Measurements from ENCODE around the gene DTX3. TPM values are rescaled to one million over a fixed set of nuclear protein-coding genes. Genes with fewer than 3 reads are reported as not detected.
"Not testable (repeated sequence)": the region's sequence is repeated elsewhere in the genome, so short reads cannot be mapped to it uniquely, and the experiment has no call there.

DTX3 gene
- total RNA-seq, 2 donors from 2014 or later: 14.5 to 33.5 TPM

DNA sequence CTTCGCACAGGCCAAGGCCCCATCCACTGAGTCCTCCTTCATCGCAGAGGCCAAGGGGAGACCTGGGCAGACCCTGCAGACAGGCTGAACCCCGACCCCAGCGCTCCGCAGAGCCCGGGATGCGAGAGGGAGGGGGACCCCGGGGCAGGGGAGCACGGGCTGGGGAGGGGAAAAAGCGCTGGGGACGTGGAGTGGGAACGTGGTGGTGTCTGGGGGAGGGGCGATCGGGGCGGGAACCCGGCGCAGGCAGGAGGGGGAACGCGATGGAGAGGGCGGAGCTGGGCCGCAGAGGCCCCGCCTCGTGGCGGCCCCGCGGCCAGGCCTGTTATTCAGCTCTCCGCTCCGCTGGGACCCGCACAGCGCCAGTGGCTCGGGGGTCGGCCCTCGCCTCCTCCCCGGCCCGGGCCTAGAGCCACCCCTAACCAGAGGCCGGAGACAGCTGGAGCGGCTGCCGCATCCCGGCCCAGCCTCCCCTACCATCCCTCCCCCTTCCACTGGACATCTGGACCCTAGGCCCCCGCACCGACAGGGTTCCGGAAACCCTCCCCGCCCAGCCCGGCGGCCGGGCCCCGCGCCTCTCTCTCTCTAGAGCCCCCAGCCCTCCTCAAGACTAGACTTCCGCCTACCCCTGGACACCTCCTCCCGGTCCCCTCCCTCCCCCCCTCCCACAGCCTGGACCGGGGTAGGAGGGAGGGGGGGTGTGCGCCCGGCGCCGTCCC, 6.6 kb downstream of the DTX3 start, which contains the start of gene ARHGEF25:
TSS of gene ARHGEF25 (plus strand) at position 328 of the 719 bp plus-strand sequence. CDS start 460 bp downstream, outside the sequence.
- Mint-ChIP-seq H3K36me3 (no peaks in the 10 kb centered on the region), H3K9me3 (no peaks in the 10 kb centered on the region), H3K27ac (no peak within 1 kb of the TSS)
- ATAC-seq (peak; percentile 81 to 86), DNase-seq (ENCODE audit: low spot score in 2 of 2) (peak in 1 of 2 donors; percentile 66)

DNA sequence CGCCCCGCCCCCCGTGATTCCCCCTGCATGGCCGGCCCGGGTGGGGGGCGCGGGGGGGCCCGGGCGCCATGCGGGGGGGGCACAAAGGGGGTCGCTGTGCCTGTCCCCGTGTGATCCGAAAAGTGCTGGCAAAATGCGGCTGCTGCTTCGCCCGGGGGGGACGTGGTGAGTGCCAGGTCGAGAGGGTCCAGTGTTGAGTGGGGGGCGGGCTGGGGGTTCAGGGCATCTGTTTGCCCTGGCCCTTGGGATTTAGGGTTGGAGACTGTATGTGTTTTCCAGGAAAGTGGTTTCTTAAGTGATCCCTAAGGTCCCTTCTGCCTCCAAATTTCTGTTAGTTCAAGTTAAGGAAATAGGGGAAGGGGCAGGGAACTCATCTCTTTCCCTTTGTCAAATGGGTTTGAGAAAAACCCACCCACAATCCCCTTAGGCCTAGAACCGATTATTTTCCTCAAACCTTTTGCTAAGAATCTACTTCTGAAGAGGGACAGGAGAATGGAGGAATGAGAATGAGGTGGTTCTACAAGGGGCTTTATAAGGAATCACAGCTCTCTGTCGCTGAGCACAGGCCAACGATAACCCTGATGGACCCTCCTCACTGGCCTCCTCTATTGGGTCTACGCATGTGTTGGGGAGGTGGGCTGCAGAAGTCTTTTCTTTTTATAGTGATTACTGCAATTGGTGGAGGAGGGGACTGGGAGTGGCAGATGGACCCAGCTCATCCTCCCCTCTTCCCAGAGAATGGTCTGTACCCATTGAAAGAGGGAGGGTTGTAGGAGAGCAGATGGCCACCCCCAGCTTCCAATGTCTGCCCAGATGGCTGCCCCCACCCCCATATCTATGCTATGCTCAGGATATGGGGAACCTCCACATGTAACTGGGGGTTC, 7.4 kb downstream of the DTX3 start:
- Mint-ChIP-seq H3K36me3 (no peaks in the 10 kb centered on the region), H3K27ac (no peak overlapping the region), H3K9me3 (no peaks in the 10 kb centered on the region)
- DNase-seq (ENCODE audit: low spot score in 2 of 2) (no peak), ATAC-seq (no peak)

DNA sequence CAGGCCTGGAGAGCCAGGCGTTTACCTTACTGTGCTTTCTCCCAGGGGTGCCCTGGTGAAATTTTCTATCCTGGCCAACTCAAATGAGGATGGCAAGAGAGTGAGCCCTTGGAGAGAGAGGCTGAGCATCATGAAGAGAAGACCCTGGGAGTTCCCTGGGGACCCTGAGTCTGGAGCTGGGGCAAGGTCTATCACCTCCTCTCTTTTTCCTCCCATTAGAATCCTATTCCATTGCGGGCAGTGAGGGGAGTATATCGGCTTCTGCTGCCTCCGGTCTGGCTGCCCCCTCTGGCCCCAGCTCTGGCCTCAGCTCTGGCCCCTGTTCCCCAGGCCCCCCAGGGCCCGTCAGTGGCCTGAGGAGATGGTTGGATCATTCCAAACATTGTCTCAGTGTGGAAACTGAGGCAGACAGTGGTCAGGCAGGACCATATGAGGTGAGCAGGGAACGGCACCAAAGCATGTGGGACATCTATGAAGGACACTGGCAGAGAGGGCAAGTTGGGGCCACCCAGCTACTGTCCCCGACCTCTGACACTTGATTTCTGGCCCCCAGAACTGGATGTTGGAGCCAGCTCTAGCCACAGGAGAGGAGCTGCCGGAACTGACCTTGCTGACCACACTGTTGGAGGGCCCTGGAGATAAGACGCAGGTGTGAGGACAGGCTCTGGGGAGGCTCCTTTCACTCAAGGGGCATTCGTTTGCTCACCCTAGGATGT, 8.2 kb downstream of the DTX3 start:
- no peaks in the 10 kb centered on the region for H3K36me3 Mint-ChIP-seq
- H3K27ac Mint-ChIP-seq: no peak overlapping the region
- H3K9me3 Mint-ChIP-seq: no peaks in the 10 kb centered on the region
- peak in 1 of 2 donors; percentile 20 for DNase-seq (ENCODE audit: low spot score in 2 of 2)
- ATAC-seq: no peak

DNA sequence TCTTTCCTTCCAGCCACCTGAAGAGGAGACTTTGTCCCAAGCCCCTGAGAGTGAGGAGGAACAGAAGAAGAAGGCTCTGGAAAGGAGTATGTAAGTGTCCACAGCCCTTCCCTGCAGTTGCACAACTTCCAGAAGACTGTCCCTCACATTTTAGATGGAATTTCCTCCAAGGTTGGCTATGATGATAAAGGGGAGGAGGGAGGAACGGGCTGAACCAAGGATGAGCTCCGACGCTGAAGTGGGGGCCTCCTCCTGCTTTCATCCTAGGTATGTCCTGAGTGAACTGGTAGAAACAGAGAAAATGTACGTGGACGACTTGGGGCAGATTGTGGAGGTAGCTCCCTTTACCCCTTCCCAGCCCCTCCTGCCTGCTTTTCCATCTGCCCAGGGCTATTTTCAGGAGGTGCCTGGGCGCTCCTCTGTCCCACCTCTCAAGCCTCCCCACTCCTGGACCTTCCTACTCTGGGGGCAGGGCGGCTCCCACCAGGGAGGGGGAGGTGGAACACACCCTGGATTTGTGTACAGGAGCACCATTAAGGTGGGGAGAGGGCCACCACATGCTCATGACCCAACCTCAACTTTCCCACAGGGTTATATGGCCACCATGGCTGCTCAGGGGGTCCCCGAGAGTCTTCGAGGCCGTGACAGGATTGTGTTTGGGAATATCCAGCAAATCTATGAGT, 8.9 kb downstream of the DTX3 start:
- no peaks in the 10 kb centered on the region for H3K36me3 Mint-ChIP-seq
- no peak overlapping the region for H3K27ac Mint-ChIP-seq
- no peak for ATAC-seq
- H3K9me3 Mint-ChIP-seq: no peaks in the 10 kb centered on the region
- DNase-seq (ENCODE audit: low spot score in 2 of 2): peak in 1 of 2 donors; percentile 39

DNA sequence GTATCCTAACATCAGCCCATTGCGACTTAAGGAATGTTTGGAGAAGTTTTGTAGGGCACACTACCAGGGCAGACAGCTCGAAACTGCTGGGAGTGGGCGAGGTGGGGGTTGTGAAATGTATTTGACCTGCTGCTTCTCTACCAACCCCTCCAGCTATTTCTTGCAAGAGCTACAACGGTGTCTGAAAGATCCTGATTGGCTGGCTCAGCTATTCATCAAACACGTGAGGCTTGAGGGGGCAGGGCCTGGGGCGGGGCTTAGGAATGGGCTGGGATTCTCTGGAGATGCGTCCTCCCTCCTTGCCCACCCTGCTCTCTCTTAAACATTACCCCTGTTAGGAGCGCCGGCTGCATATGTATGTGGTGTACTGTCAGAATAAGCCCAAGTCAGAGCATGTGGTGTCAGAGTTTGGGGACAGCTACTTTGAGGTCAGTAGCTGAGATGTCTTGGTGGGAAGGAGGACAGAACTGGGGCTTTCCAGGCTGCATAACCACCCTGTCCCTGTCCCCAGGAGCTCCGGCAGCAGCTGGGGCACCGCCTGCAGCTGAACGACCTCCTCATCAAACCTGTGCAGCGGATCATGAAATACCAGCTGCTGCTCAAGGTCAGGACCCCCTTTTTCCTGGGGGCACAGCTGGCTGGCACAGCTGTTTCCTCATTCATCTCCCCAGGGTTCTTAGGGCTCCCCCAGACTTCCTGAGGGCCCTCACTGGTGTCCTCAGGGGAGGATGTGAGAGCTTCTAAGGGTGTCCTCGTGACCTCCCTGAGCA, 9.7 kb downstream of the DTX3 start:
- no peaks in the 10 kb centered on the region for H3K36me3 Mint-ChIP-seq
- H3K9me3 Mint-ChIP-seq: no peaks in the 10 kb centered on the region
- no peak overlapping the region for H3K27ac Mint-ChIP-seq
- ATAC-seq (peak in 1 of 2 donors; percentile 29), DNase-seq (ENCODE audit: low spot score in 2 of 2) (peak in 1 of 2 donors; percentile 43)

DNA sequence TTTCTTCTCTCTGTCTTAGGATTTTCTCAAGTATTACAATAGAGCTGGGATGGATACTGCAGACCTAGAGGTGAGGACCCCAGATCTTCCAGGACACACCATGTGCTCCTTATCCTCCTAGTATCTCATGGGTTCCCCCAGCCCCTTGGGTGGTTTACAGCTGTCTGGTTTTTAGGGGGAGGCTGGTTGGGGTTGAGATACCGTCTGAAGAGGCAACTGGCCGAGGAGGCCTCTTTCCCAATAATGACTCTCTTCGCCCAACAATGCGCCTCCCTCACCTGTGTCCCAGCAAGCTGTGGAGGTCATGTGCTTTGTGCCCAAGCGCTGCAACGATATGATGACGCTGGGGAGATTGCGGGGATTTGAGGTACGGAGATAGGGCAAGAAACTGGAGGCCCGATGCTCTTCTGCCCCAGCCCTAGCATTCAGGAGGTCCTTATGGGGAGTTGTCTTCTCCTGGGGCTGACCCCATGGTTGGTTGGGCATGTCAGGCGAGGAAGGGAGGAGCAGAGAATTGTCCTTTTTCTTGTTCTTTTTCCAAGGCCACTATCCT, 10.4 kb downstream of the DTX3 start:
- peak in 1 of 2 donors; percentile 30 for DNase-seq (ENCODE audit: low spot score in 2 of 2)
- Mint-ChIP-seq H3K36me3 (no peaks in the 10 kb centered on the region), H3K9me3 (no peaks in the 10 kb centered on the region), H3K27ac (no peak overlapping the region)
- ATAC-seq: no peak

DNA sequence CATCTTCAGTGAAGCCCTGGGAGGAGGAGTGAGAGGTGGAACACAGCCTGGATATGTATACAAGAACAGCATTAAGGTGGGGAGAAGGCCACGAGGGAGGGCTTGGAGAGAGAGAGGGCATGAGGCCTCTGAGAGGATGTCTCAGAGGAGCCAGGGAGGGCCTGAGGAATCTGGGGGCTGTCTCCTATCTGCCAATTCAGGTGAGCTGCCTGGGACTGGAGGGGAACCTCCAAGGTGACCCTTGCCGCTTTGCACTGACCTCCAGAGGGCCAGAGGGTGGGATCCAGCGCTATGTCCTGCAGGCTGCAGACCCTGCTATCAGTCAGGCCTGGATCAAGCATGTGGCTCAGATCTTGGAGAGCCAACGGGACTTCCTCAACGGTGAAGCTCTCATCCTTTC, 11.0 kb downstream of the DTX3 start:
- peaks cover 0 to 2% of the 10 kb centered on the region in 2 donors for H3K36me3 Mint-ChIP-seq
- no peak for ATAC-seq
- no peak overlapping the region for H3K27ac Mint-ChIP-seq
- no peak for DNase-seq (ENCODE audit: low spot score in 2 of 2)
- H3K9me3 Mint-ChIP-seq: no peaks in the 10 kb centered on the region

DNA sequence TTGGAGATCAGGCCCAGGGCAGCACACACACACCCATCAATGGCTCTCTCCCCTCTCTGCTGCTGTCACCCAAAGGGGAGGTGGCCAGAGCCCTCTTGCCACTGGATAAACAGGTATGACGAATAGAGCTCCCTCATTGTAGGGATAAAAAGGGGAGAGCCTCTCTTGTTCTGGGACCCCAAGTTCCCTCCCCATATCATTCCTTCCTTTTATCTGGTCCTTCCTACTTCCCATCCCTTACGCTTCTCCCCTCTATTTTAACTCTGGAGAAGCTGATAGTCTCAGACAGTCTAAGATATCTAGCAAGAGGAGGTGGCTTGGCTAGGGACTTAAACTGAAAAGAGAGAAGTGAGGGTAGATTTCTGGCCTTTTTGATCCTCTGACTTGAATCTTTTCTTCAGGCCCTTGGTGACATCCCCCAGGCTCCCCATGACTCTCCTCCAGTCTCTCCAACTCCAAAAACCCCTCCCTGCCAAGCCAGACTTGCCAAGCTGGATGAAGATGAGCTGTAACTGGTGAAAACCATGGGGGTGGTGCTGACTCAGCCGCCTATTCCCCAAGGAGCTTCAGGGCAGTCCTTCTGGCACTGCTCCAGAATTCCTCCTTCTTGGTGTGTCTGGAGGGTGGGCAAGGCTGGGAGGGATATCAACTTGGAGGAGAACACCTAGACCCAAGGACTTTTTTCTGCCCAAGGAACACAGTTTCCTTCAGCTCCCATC, 11.9 kb downstream of the DTX3 start:
- H3K9me3 Mint-ChIP-seq: no peaks in the 10 kb centered on the region
- ATAC-seq (no peak), DNase-seq (ENCODE audit: low spot score in 2 of 2) (no peak)
- no peak overlapping the region for H3K27ac Mint-ChIP-seq
- peaks cover 0 to 4% of the 10 kb centered on the region in 2 donors for H3K36me3 Mint-ChIP-seq

DNA sequence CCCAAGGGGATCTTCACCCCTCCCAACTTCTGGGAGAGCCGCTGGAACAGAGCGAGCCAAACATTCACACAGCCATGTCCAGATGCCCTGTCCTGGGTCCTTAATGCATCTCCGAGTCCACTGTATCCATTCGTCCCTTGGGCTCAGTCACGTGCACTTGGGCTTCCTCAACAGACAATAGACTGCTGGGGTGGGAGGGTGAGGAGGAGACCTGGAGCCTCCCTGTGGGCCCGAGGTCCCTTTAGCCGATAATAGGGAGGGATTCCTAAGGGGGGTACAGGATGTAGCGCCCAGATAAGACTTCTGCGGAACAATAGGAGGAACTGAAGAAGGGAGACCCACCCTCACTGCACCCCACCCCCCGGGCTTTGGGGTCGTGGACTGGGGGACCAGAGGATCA, 13.3 kb downstream of the DTX3 start:
- peaks cover 0 to 4% of the 10 kb centered on the region in 2 donors for H3K36me3 Mint-ChIP-seq
- no peak overlapping the region for H3K27ac Mint-ChIP-seq
- ATAC-seq: no peak
- H3K9me3 Mint-ChIP-seq: no peaks in the 10 kb centered on the region
- DNase-seq (ENCODE audit: low spot score in 2 of 2): no peak

DNA sequence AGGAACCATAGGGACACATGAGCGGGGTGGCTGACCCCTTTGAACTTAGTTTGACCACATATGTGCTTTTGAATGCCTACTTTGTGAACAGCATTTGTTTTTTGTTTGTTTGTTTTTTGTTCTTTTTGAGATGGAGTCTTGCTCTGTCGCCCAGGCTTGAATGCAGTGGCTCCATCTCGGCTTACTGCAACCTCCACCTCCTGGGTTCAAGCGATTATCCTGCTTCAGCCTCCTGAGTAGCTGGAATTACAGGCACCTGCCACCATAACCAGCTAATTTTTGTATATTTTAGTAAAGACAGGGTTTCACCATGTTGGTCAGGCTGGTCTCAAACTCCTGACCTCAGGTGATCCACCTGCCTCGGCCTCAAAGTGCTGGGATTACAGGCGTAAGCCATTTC, 13.8 kb downstream of the DTX3 start:
- ATAC-seq; H3K9me3 Mint-ChIP-seq; H3K27ac Mint-ChIP-seq; H3K36me3 Mint-ChIP-seq; DNase-seq (ENCODE audit: low spot score in 2 of 2): not testable (repeated sequence)

DNA sequence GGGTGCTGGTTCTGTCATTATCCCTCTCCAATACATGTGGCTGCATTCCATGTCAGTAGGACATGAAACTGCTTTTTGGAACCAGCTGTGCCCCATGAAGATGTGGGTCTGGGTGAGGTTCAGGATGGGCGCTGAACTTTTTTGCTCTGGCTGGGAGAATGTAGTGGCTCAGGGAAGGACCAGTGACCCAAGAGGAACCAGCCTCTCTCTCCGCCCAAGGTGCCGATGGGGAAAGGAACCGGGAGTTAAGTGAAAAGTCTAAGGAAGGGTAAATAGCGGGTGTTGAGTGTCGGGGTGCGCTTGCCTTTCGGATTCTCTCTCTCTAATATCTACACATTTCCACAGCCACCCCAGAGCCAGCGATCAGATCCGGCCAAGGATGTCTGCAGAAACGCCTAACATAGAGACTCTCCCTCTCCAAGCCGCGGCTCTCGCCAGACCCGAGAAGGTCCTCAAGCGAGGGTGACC, 14.4 kb downstream of the DTX3 start:
- peaks cover 0 to 4% of the 10 kb centered on the region in 2 donors for H3K36me3 Mint-ChIP-seq
- DNase-seq (ENCODE audit: low spot score in 2 of 2) (no peak), ATAC-seq (no peak)
- no peak overlapping the region for H3K27ac Mint-ChIP-seq
- no peaks in the 10 kb centered on the region for H3K9me3 Mint-ChIP-seq

DNA sequence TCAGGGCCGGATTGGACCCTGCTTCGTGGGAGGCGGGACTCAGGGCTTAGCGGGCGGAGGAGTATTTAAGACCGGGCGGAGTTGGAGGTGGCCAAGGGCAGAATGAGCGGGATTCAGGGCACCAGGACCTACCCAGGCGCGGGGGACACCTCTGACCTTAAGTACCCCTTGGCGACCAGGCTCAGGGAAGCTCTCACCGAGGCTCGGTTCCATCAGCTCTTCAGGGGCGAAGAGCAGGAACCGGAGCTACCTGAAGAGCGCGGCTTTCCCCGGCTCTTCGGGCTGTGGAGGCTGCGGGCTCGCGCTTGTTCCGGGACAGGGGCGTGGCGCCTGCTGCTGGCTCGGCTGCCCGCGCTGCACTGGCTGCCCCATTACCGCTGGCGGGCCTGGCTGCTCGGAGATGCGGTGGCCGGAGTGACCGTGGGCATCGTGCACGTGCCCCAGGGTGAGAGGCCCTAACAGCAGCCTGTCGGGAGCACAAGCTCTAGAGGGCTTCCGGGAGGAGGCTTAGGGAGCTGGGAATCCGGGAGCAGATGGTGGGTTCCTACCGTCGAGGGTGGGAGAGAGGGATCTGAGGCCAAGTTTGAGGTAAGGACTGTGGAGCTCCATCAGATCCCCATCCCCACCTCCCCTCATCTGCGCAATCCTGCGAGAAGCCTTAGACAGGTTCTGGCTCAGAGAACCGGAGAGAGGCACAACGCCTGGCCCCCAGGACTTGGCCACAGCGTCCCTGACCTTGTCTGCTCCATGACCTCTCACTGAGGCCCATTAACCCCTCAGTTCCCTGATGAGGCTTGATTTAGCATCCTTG, 15.0 kb downstream of the DTX3 start:
- Mint-ChIP-seq H3K36me3 (peaks cover 0 to 4% of the 10 kb centered on the region in 2 donors), H3K9me3 (no peaks in the 10 kb centered on the region), H3K27ac (no peak overlapping the region)
- DNase-seq (ENCODE audit: low spot score in 2 of 2) (no peak), ATAC-seq (peak; percentile 27 to 36)

DNA sequence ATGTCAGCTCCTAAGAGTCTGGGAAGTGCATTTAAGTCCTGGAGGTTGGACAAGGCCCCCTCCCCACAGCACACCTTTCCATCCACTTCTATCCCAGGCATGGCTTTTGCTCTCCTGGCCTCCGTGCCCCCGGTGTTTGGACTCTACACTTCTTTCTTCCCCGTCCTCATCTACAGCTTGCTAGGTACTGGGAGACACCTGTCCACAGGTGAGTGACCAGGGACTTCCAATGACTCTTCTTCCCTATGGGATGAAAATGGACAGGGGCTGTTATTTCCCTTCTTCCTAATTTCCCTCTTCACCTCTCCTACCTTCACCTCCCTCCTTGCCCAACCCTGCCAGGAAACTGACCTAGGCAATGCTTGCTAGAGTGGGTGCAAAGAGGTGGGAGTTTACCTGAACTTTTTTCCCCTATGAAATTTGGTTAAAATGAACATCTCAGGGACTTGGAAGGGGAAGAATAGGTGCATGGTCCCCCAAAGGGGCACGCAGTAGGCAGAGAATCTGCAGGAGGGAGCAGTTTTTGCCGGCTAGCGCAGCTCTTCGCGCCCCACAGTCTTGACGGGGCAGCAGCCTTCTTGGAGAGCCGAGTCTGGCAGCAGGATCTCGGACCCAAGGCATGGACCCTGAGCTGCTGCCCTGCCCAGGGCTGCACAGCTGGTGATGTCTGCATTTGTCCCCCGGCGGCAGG, 15.8 kb downstream of the DTX3 start:
- DNase-seq (ENCODE audit: low spot score in 2 of 2) (no peak), ATAC-seq (no peak)
- no peak overlapping the region for H3K27ac Mint-ChIP-seq
- peaks cover 0 to 4% of the 10 kb centered on the region in 2 donors for H3K36me3 Mint-ChIP-seq
- no peaks in the 10 kb centered on the region for H3K9me3 Mint-ChIP-seq

Measured in activated naive CD4-positive, alpha-beta T cell treated with anti-CD3 and anti-CD28 coated beads, Interleukin-2, amount 50 U/mL, for 72 hours (primary cell).